Endothelial cell of umbilical vein (primary cell): ENCODE results near the gene PTX3. TPM values are rescaled to one million over a fixed set of nuclear protein-coding genes. Genes with fewer than 3 reads are reported as not detected.

Source experiments
- BruUV-seq: library from RNA; stranded (reverse); fragments of 400-500 nt; replicated peaks from 2 replicates; lab custom pipeline; 2021; lab: Mats Ljungman, UMichigan
- CTCF ChIA-PET: fragments of 300-600, 350-600 bp; sonication (Branson Sonifier 250); formaldehyde crosslinking; loops from one replicate; lab custom pipeline; 2021; ENCODE audit warnings: antibody characterized with exemption, inconsistent platforms; lab: Charles Lee
- POLR2A ChIA-PET: fragments of 300-600, 350-600 bp; sonication (Branson Sonifier 250); formaldehyde crosslinking; loops from one replicate; lab custom pipeline; 2021; ENCODE audit warnings: antibody characterized with exemption, inconsistent platforms; lab: Charles Lee
- DNase-seq: peaks from one replicate; pipeline ENCODE4 v3.0.0-alpha.2; 2011; ENCODE audit warnings: low read depth, low spot score
- FAIRE-seq: peaks from 2 replicates; lab custom pipeline; 2011; peaks lifted over from hg19 to GRCh38; lab: Jason Lieb, UNC
- H2AFZ ChIP-seq: 2 replicates; pipeline ENCODE4 v1.6.0; 2012; ENCODE audit warnings: low read depth, low read length, control low read depth, inconsistent platforms
- H3K27ac ChIP-seq: 2 replicates; pipeline ENCODE4 v1.5.1; 2011; ENCODE audit warnings: low read depth, mild to moderate bottlenecking, control low read depth, low read length, moderate library complexity; ENCODE audit not compliant: insufficient read depth
- H3K27me3 ChIP-seq, 2 experiments: 2 replicates each; pipeline versions ENCODE4 v1.6.0 to v1.6.1; 2011; ENCODE audit warnings: low read length in 2 of 2, mixed read lengths in 1 of 2; ENCODE audit not compliant: control insufficient read depth in 2 of 2, insufficient read depth in 2 of 2
- H3K36me3 ChIP-seq, 2 experiments: 2 replicates in 1 of 2; 3 replicates in 1 of 2; pipeline ENCODE4 v1.5.1; 2011; ENCODE audit warnings: low read length in 2 of 2, mild to moderate bottlenecking in 1 of 2, moderate library complexity in 1 of 2; ENCODE audit not compliant: control insufficient read depth in 2 of 2, insufficient read depth in 2 of 2; ENCODE audit errors: extremely low read depth in 1 of 2
- H3K4me1 ChIP-seq: 3 replicates; pipeline ENCODE4 v1.5.1; 2011; ENCODE audit warnings: mild to moderate bottlenecking, low read length; ENCODE audit not compliant: control insufficient read depth, insufficient read depth; ENCODE audit errors: extremely low read depth
- H3K4me2 ChIP-seq: 2 replicates; pipeline ENCODE4 v1.6.1; 2011; ENCODE audit warnings: low read length, control low read depth, mixed read lengths; ENCODE audit not compliant: insufficient read depth
- H3K4me3 ChIP-seq, 3 experiments: fragments of 200-600 bp in 1 of 3; sonication (generic), shearing (Covaris generic) in 1 of 3; replicated peaks in 1 of 3; 2 replicates each; pipeline ENCODE4 v1.5.1; 2011 to 2016; ENCODE audit warnings: control low read depth in 3 of 3, low read length in 3 of 3, mild to moderate bottlenecking in 2 of 3, inconsistent platforms in 1 of 3, low read depth in 1 of 3, moderate library complexity in 1 of 3; ENCODE audit not compliant: insufficient read depth in 1 of 3
- H3K79me2 ChIP-seq: 2 replicates; pipeline ENCODE4 v1.6.0; 2012; ENCODE audit warnings: low read length, inconsistent platforms; ENCODE audit not compliant: control insufficient read depth, insufficient read depth
- H3K9ac ChIP-seq: replicated peaks from 2 replicates; pipeline ENCODE3; 2011; ENCODE audit warnings: low read length, control low read depth; ENCODE audit not compliant: insufficient read depth; ENCODE audit errors: extremely low read depth
- H3K9me1 ChIP-seq: replicated peaks from 3 replicates; pipeline ENCODE4 v1.6.0; 2011; ENCODE audit warnings: mild to moderate bottlenecking, low read length; ENCODE audit not compliant: control insufficient read depth, insufficient read depth; ENCODE audit errors: extremely low read depth
- H3K9me3 ChIP-seq: replicated peaks from 2 replicates; pipeline ENCODE4 v1.5.1; 2012; ENCODE audit warnings: low read length, inconsistent platforms; ENCODE audit not compliant: control insufficient read depth, insufficient read depth
- H4K20me1 ChIP-seq: replicated peaks from 2 replicates; pipeline ENCODE3; 2011; ENCODE audit warnings: mild to moderate bottlenecking, low read length; ENCODE audit not compliant: control insufficient read depth, insufficient read depth; ENCODE audit errors: extremely low read depth
- JUN ChIP-seq: IDR thresholded peaks from 2 replicates; pipeline ENCODE4 v1.6.1; 2011; ENCODE audit warnings: borderline replicate concordance, low read depth; ENCODE audit not compliant: insufficient read length, insufficient read depth
- MYC ChIP-seq: IDR thresholded peaks from one replicate; pipeline ENCODE4 v1.6.1; 2011; ENCODE audit warnings: mild to moderate bottlenecking, low read depth, low read length
- POLR2A ChIP-seq: IDR thresholded peaks from 2 replicates; pipeline ENCODE4 v1.6.1; 2012; ENCODE audit warnings: low read depth, mild to moderate bottlenecking, control low read depth, low read length
- dilution Hi-C: fragments of 300-500 bp; cut with MboI; formaldehyde crosslinking; loops from one replicate; pipeline ENCODE4 v1.15.0; 2019; ENCODE audit warnings: low sequenced_read_pairs; ENCODE audit not compliant: extremely low pct_ligation_motif_present
- intact Hi-C: fragments of 100-400 bp; cut with micrococcal nuclease; formaldehyde crosslinking; loops from one replicate; pipeline ENCODE4 v1.10.0; 2022
- polyA plus RNA-seq, 4 experiments: library from polyadenylated mRNA; depleted of rRNA in 3 of 4; stranded (reverse) in 3 of 4; unstranded in 1 of 4; fragments of >200 nt; gene quantifications; 2 replicates each; pipeline versions ENCODE4 v1.2.1 to v1.2.3, GENCODE V29; 2011 to 2012; ENCODE audit warnings: missing spikeins in 1 of 4
- total RNA-seq: library from RNA; stranded (reverse); gene quantifications from 2 replicates; pipeline ENCODE4 v1.2.3, GENCODE V29; 2021

The PTX3 gene
- total and polyA plus RNA-seq, 2 donors (not counting 3 experiments of a cell fraction or from before 2014, with no cell fraction given), result 122 to 172 TPM

DNA sequence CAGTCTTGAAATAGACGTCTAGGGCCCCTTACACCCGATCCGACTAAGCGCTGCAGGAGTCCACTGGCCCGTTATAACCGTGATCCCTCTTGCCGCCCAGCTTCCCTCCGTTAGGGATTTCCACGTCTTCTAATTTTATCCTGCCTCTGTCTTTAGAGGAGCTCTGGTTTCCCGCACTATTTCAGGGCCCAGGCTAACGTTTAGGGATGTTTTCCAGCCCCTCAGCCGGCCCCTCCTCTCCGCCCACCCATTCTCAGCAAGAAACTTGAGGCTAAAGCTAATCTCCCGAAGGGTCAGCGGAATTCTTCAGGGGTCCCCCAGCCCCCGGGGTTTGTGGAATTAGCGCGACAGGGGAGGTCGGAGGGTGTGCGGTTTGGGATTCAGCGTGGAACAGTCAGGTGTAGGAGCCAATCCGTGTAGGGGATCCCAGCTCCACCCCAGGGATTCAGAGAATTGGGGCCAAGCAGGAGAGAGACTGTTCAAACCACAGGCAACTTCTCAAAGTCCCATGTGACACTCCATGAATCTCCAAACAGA, 1.6 kb downstream of the PTX3 start:
- no peak for FAIRE-seq
- H3K9me1 ChIP-seq, result no peaks in the 10 kb centered on the region
- peak overlapping the region; percentile 88 for H3K4me2 ChIP-seq
- POLR2A ChIA-PET, result interaction anchor here (1.1 to 4.3 kb wide), 5 partner anchors 49 to 264 kb away, joined by 3 to 18 read pairs (median 4); no protein-coding TSS in a partner anchor
- H3K79me2 ChIP-seq, result peaks cover 70% of the 10 kb centered on the region
- H2AFZ ChIP-seq, result no peak overlapping the region
- peaks cover 42% of the 10 kb centered on the region for H3K4me1 ChIP-seq
- peaks cover 0 to 15% of the 10 kb centered on the region in 2 experiments for H3K36me3 ChIP-seq
- H3K27me3 ChIP-seq, result no peaks in the 10 kb centered on the region
- peak overlapping the region; percentile 74 for H3K27ac ChIP-seq
- intact Hi-C loops, result loop anchor here (2.0 to 5.0 kb wide), 2 partner anchors 176 to 277 kb away; partner anchors contain the start of gene CCNL1
- no peaks in the 10 kb centered on the region for H3K9me3 ChIP-seq
- peak overlapping the region; percentile 93 for H3K9ac ChIP-seq
- no peaks in the 10 kb centered on the region for H4K20me1 ChIP-seq
- TF ChIP-seq MYC (no peak), POLR2A (peak; percentile 73)
- BruUV-seq, result no TSS peak
- H3K4me3 ChIP-seq, result peak overlapping the region; percentile 68 to 93 (median 79)
- dilution Hi-C loops, result no loop called here
- peak; percentile 46 for DNase-seq
- CTCF ChIA-PET, result interaction anchor here (0.8 to 3.1 kb wide), 12 partner anchors 17 to 234 kb away, joined by 3 to 24 read pairs (median 4); no protein-coding TSS in a partner anchor

DNA sequence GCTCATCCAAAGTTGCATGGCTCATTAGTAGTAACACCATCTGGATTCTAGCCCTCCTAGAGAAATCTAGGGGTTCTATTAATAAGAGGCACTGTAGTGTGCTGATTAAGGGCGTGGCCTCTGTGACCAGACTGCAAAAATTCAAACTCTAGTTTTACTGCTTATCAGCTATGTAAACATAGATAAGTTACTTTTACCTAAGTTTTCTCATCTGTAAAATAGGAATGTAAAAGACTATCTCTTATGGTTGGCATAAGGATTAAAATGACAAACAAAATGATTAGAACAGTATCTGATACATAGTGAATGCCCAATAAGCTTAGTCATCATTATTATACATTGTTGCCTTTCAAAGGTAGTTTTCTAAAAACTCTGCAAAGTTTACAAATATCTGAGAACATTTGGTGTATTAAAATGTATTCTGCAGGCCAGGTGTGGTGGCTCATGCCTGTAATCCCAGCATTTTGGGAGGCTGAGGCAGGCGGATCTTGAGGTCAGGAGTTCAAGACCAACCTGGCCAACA, 4.5 kb downstream of the PTX3 start:
- Histone ChIP-seq H2AFZ (no peak overlapping the region), H3K27me3 (no peaks in the 10 kb centered on the region), H3K36me3 (peaks cover 0 to 17% of the 10 kb centered on the region in 2 experiments), H3K4me3 (peak overlapping the region in 1 of 3 experiments; percentile 93), H4K20me1 (no peaks in the 10 kb centered on the region), H3K4me1 (peaks cover 51% of the 10 kb centered on the region), H3K9ac (no peak overlapping the region), H3K27ac (no peak overlapping the region), H3K4me2 (peak overlapping the region; percentile 88), H3K9me3 (no peaks in the 10 kb centered on the region), H3K79me2 (peaks cover 67% of the 10 kb centered on the region), H3K9me1 (no peaks in the 10 kb centered on the region)
- CTCF ChIA-PET, result interaction anchor here (1.1 to 2.2 kb wide), 2 partner anchors 92 to 237 kb away, joined by 3 to 12 read pairs; no protein-coding TSS in a partner anchor
- peak; percentile 15 for TF ChIP-seq POLR2A
- TF ChIP-seq JUN, result no peak
- DNase-seq, result no peak
- FAIRE-seq, result no peak
- POLR2A ChIA-PET, result interaction anchor here (1.4 kb wide), 1 partner anchor 237 kb away, joined by 4 read pairs; no protein-coding TSS in a partner anchor
- dilution Hi-C loops (no loop called here), intact Hi-C loops (no loop called here)
- BruUV-seq, result no TSS peak
